ENCODE measurements around the gene GH2. TPM values are rescaled to one million over a fixed set of nuclear protein-coding genes. Genes with fewer than 3 reads are reported as not detected.
"Not testable (repeated sequence)": the region's sequence is repeated elsewhere in the genome, so short reads cannot be mapped to it uniquely, and the experiment has no call there.

The GH2 gene
- total RNA-seq, 3 donors from 2014 or later (not counting 1 experiment from before 2014, with no cell fraction given), result not detected

DNA sequence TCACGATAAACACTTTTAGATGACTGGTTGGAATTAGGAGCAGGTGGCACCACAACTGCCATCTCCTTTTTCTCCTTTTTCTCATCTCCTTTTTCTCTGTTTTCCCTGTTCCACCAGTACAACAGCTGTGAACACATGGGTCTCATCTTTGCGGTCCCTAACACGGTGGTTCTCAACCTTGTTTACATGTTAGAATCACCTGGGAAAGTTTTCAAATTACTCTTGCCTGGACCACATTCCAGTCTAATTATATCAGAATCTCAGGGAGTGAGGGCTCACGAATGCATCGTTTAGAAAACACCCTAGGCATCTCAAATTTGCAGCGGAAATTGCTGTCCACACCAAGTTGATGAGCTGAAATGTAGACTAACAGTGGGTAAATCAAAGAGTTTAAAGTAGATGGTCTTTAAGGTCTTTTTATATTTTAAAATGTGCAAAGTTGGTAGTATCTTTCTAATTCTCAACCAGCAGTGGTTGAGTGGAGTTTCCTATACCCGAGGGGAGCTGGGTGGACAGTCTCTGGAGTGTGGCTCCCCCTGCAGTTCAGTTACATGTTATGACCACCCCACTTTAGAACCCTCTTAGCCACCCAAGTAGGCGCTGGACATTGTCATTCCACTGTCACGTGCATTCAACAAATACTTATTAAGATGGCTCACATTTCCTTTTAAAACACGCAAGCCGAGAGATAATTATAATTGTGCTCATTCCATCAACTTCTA, 10.7 kb upstream of the GH2 start:
- H3K4me3 Mint-ChIP-seq; intact Hi-C loops (cut with micrococcal nuclease); ATAC-seq; DNase-seq; H3K27ac ChIP-seq (ENCODE audit: low read length); H3K9me3 Mint-ChIP-seq; H3K36me3 Mint-ChIP-seq; H3K27ac Mint-ChIP-seq; H3K27me3 Mint-ChIP-seq (ENCODE audit: low read depth in 2 of 2); H3K4me3 ChIP-seq (ENCODE audit: low read length); H3K4me1 Mint-ChIP-seq; H3K4me1 ChIP-seq (ENCODE audit: control insufficient read depth, insufficient read depth, low read length); H3K27me3 ChIP-seq (ENCODE audit: control insufficient read depth, insufficient read depth, low read length); H3K36me3 ChIP-seq (ENCODE audit: control insufficient read depth, insufficient read depth, low read length); H3K9me3 ChIP-seq (ENCODE audit: control insufficient read depth, insufficient read depth, low read length): not testable (repeated sequence)
- WGBS (ENCODE audit: insufficient coverage), result 94% methylated on average over 7 of the region's 11 CpGs

DNA sequence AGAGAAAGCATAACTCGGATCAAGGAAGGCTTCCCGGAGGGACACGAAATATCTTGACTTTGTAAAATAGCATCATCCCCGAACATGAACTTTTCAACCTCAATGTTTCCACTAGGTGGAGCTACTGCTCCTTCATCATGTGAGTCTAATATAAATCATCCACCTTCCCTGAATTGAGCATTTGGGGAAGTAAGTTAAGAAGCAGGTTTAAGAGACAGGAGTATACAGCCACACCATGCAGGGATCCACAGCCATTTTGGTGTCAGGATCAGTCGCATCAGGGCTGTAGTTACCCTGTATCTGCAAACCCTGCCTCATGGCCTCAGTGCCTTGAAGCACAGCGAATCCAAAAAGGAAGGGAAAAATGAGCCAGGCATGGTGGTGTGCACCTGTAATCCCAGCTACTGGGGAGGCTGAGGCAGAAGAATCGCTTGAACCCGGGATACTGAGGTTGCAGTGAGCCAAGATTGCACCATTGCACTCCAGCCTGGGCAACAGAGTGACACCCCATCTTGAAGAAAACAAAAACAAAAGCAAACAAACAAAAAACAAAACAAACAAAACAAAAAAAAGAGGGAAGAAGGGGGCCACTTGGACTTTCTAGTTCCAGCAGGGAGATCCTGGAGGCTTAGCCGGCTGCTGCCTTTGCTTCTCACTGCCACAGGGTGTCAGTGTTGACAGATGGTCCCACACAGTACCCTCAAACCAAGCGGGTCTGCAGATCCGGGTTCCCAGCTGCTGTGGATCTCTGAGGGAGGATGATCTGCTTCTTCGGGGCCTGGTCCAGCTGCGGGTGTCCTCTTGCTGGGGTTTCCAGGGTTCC, 7.5 kb upstream of the GH2 start:
- H3K36me3 ChIP-seq (ENCODE audit: control insufficient read depth, insufficient read depth, low read length); H3K4me3 ChIP-seq (ENCODE audit: low read length); H3K27ac ChIP-seq (ENCODE audit: low read length); H3K9me3 ChIP-seq (ENCODE audit: control insufficient read depth, insufficient read depth, low read length); H3K4me3 Mint-ChIP-seq; H3K27me3 ChIP-seq (ENCODE audit: control insufficient read depth, insufficient read depth, low read length); H3K4me1 Mint-ChIP-seq; H3K27ac Mint-ChIP-seq; H3K4me1 ChIP-seq (ENCODE audit: control insufficient read depth, insufficient read depth, low read length); H3K36me3 Mint-ChIP-seq; H3K9me3 Mint-ChIP-seq; H3K27me3 Mint-ChIP-seq (ENCODE audit: low read depth in 2 of 2); intact Hi-C loops (cut with micrococcal nuclease): not testable (repeated sequence)
- peak; percentile 65 for TF ChIP-seq CTCF (IDR thresholded peaks at IDR 0.05)
- peak in 1 of 2 donors; percentile 61 for DNase-seq
- 39% methylated on average over 9 of the region's 13 CpGs for WGBS (ENCODE audit: insufficient coverage)
- peak; percentile 68 to 75 (median 75) for ATAC-seq

- H3K36me3 Mint-ChIP-seq; H3K9me3 ChIP-seq (ENCODE audit: control insufficient read depth, insufficient read depth, low read length); H3K27ac Mint-ChIP-seq; H3K27me3 Mint-ChIP-seq (ENCODE audit: low read depth in 2 of 2); ATAC-seq; H3K4me3 Mint-ChIP-seq; H3K36me3 ChIP-seq (ENCODE audit: control insufficient read depth, insufficient read depth, low read length); H3K4me1 Mint-ChIP-seq; H3K4me3 ChIP-seq (ENCODE audit: low read length); H3K27me3 ChIP-seq (ENCODE audit: control insufficient read depth, insufficient read depth, low read length); DNase-seq; H3K27ac ChIP-seq (ENCODE audit: low read length); H3K9me3 Mint-ChIP-seq; intact Hi-C loops (cut with micrococcal nuclease); H3K4me1 ChIP-seq (ENCODE audit: control insufficient read depth, insufficient read depth, low read length): not testable (repeated sequence)
- 93% methylated on average over 8 of the region's 11 CpGs for WGBS (ENCODE audit: insufficient coverage)
Observed at GRCh38 chr17:63885119-63885518, 3.4 kb upstream of the GH2 start.

- H3K27ac Mint-ChIP-seq; H3K9me3 ChIP-seq (ENCODE audit: control insufficient read depth, insufficient read depth, low read length); H3K4me1 ChIP-seq (ENCODE audit: control insufficient read depth, insufficient read depth, low read length); H3K27ac ChIP-seq (ENCODE audit: low read length); H3K4me3 Mint-ChIP-seq; H3K9me3 Mint-ChIP-seq; DNase-seq; intact Hi-C loops (cut with micrococcal nuclease); ATAC-seq; H3K27me3 Mint-ChIP-seq (ENCODE audit: low read depth in 2 of 2); H3K27me3 ChIP-seq (ENCODE audit: control insufficient read depth, insufficient read depth, low read length); H3K4me3 ChIP-seq (ENCODE audit: low read length); H3K4me1 Mint-ChIP-seq; H3K36me3 Mint-ChIP-seq; H3K36me3 ChIP-seq (ENCODE audit: control insufficient read depth, insufficient read depth, low read length): not testable (repeated sequence)
- WGBS (ENCODE audit: insufficient coverage), result 80% methylated on average over 9 of the region's 9 CpGs
Observed at GRCh38 chr17:63882626-63883126, 932 bp upstream of the GH2 start.

DNA sequence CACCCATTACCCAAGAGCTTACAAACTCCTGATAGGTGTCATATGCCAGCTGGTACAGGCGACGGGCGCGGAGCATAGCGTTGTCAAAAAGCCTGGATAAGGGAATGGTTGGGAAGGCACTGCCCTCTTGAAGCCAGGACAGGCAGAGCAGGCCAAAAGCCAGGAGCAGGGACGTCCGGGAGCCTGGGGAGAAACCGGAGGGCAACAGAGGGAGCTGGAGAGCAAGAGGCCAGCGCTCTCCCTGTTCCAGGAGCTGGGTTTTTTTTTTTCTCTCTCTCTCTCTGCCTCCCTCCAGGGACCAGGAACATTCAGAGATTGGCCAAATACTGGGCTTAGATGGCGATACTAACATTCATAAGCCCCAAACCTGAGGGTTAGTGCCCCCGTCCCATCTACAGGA, 407 bp downstream of the GH2 start:
- H3K36me3 Mint-ChIP-seq; DNase-seq; H3K9me3 ChIP-seq (ENCODE audit: control insufficient read depth, insufficient read depth, low read length); ATAC-seq; H3K4me3 ChIP-seq (ENCODE audit: low read length); H3K27ac ChIP-seq (ENCODE audit: low read length); H3K36me3 ChIP-seq (ENCODE audit: control insufficient read depth, insufficient read depth, low read length); H3K9me3 Mint-ChIP-seq; H3K4me1 ChIP-seq (ENCODE audit: control insufficient read depth, insufficient read depth, low read length); H3K4me1 Mint-ChIP-seq; H3K27me3 Mint-ChIP-seq (ENCODE audit: low read depth in 2 of 2); H3K27ac Mint-ChIP-seq; H3K4me3 Mint-ChIP-seq; H3K27me3 ChIP-seq (ENCODE audit: control insufficient read depth, insufficient read depth, low read length); intact Hi-C loops (cut with micrococcal nuclease): not testable (repeated sequence)
- WGBS (ENCODE audit: insufficient coverage), result 89% methylated on average over 11 of the region's 11 CpGs

Data from natural killer cell (primary cell).